Measurements from ENCODE around the gene KLF1. TPM values are rescaled to one million over a fixed set of nuclear protein-coding genes. Genes with fewer than 3 reads are reported as not detected.

The KLF1 gene
- total and polyA plus RNA-seq, 2 of the 8 experiments (the other 6 are each of a cell fraction or from before 2014, with no cell fraction given) = 0.84 to 0.91 TPM

DNA sequence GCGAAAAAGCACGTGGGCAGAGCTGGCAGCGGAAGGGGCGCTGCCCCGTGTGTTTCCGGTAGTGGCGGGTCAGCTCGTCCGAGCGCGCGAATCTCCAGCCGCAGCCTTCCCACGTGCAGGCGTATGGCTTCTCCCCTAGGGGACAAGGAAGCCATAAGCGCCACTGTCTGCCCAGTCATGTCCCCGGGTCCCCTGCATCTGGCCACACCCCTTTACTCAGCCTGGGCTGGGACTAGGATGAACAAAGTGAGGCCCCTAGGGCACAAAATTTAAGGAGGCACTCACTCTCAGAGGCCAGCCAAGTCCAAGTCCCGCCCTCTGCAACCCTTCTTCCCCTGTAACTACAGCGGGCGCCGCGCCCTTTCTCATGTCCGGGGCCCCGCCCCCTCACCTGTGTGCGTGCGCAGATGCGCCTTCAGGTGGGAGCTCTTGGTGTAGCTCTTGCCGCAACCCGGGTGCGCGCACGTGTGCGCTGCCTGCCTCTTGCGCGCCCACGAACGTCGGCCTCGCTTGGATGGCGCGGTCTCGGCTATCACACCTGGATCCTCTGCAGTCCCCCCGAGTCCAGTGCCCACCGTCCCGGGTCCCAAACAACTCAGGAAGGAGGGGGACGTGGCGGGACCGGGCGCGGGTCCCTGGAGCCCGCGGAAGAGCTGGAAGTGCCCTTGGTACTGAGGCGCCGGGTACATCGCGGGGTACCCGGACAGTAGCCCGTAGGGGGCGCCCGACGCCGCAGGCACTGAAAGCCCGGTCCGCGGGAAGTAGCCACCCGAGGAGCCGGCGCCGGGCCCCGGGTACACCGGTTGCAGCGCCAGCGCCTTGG, 1.9 kb downstream of the KLF1 start:
- peak overlapping the region; percentile 94 for H4K91ac ChIP-seq (replicated peaks; ENCODE audit: insufficient read length, low read length)
- H3K36me3 ChIP-seq (ENCODE audit: control insufficient read depth in 2 of 4, insufficient read depth in 4 of 4, low read length in 3 of 4) = no peaks in the 10 kb centered on the region
- H3K4me2 ChIP-seq (ENCODE audit: insufficient read depth in 1 of 2, low read depth in 2 of 2, low read length in 2 of 2) = peak overlapping the region; percentile 75 to 97
- H3K9ac ChIP-seq (replicated peaks in 1 of 4; ENCODE audit: extremely low read depth in 1 of 4, low read depth in 3 of 4, low read length in 3 of 4) = peak overlapping the region in 2 of 4 experiments; percentile 69 to 71; a peak in 4 of 7 replicates
- no peaks in the 10 kb centered on the region for H4K20me1 ChIP-seq (replicated peaks in 1 of 2; ENCODE audit: control insufficient read depth in 1 of 2, insufficient read depth in 2 of 2, low read length in 2 of 2)
- H3K27ac ChIP-seq (ENCODE audit: low read depth, low read length) = peak overlapping the region; percentile 68; the same call in 1 of the 2 replicates
- DNase-seq (ENCODE audit: low read depth in 1 of 2, low spot score in 2 of 2) (peak; percentile 94 to 99), FAIRE-seq (peak; percentile 52)
- H3K23me2 ChIP-seq (ENCODE audit: low read depth, low read length) = peaks cover 11% of the 10 kb centered on the region; the same call in 1 of the 2 replicates
- peak overlapping the region; percentile 60 for H3K18ac ChIP-seq (ENCODE audit: extremely low read depth, low read length)
- CTCF ChIA-PET (ENCODE audit: partially characterized antibody) = interaction anchor here (0.6 to 2.3 kb wide), 28 partner anchors 9 to 745 kb away, joined by 3 to 19 read pairs (median 4); partner anchors contain the start of genes RNASEH2A, THSD8 and ZNF20
- H2BK120ac ChIP-seq (replicated peaks; ENCODE audit: low read depth, low read length) = peak overlapping the region; percentile 81
- peak overlapping the region; percentile 60; the same call in 1 of the 2 replicates for H2AFZ ChIP-seq (ENCODE audit: low read length)
- peak overlapping the region; percentile 85 for H2BK5ac ChIP-seq (ENCODE audit: low read depth, low read length)
- peak overlapping the region; percentile 68 for H4K5ac ChIP-seq (ENCODE audit: insufficient read length, low read depth, low read length)
- peak overlapping the region; percentile 52 for H3K56ac ChIP-seq (replicated peaks; ENCODE audit: insufficient read length, low read depth, low read length)
- peaks cover 0 to 7% (median 6%) of the 10 kb centered on the region in 4 experiments; a peak in 5 of 7 replicates for H3K4me1 ChIP-seq (replicated peaks in 1 of 4; ENCODE audit: control insufficient read depth in 3 of 4, insufficient read depth in 4 of 4, low read length in 3 of 4)
- no peak overlapping the region for H3K14ac ChIP-seq (ENCODE audit: insufficient read length)
- peak overlapping the region; percentile 96; the same call in 1 of the 2 replicates for H2BK15ac ChIP-seq (ENCODE audit: low read length)
- peaks cover 0 to 9% (median 4%) of the 10 kb centered on the region in 4 experiments; a peak in 4 of 7 replicates for H3K27me3 ChIP-seq (replicated peaks in 1 of 4; ENCODE audit: control insufficient read depth in 3 of 4, extremely low read depth in 1 of 4, insufficient read depth in 3 of 4, low read length in 3 of 4)
- no peaks in the 10 kb centered on the region; a peak in 2 of 4 replicates for H3K9me3 ChIP-seq (ENCODE audit: insufficient read depth in 2 of 2, low read depth in 1 of 2, low read length in 1 of 2)
- H3K79me1 ChIP-seq (ENCODE audit: low read depth, low read length) = no peaks in the 10 kb centered on the region
- H3K4ac ChIP-seq (replicated peaks; ENCODE audit: insufficient read length, low read depth, low read length) = peak overlapping the region; percentile 99
- H2BK20ac ChIP-seq (ENCODE audit: low read length) = peak overlapping the region; percentile 66; the same call in 1 of the 2 replicates
- H2AK5ac ChIP-seq (ENCODE audit: low read depth, low read length) = 0 out of 2 replicates have a peak overlapping the region, but pooled peaks have one; percentile 6
- H4K8ac ChIP-seq (ENCODE audit: extremely low read depth, insufficient read depth, low read length) = peak overlapping the region; percentile 90
- POLR2A ChIA-PET (ENCODE audit: partially characterized antibody) = interaction anchor here (0.6 to 12.3 kb wide), 32 partner anchors 8 to 182 kb away, joined by 3 to 110 read pairs (median 5); partner anchors contain the start of genes CALR, FARSA, GADD45GIP1 and GCDH
- peak overlapping the region; percentile 99 for H2BK12ac ChIP-seq (ENCODE audit: low read depth, low read length)
- H3K4me3 ChIP-seq (ENCODE audit: extremely low read depth in 1 of 4, insufficient read depth in 2 of 4, low read depth in 3 of 4, low read length in 4 of 4) = peak overlapping the region; percentile 60 to 77 (median 76)
- H3K79me2 ChIP-seq (ENCODE audit: control insufficient read depth in 1 of 2, insufficient read depth in 2 of 2, low read length in 2 of 2) = no peaks in the 10 kb centered on the region
- WGBS, 2 experiments (ENCODE audit: extremely low coverage in 1 of 2, insufficient coverage in 1 of 2, insufficient read length in 1 of 2, insufficient replicate concordance in 2 of 2, low coverage in 1 of 2, low lambda C conversion rate in 2 of 2, missing lambda C conversion rate in 1 of 2) = 6% methylated on average over 62 of the region's 73 CpGs; no CpG with 5 or more reads in 1 of the 2 experiments
- H3K23ac ChIP-seq (ENCODE audit: insufficient read length) = no peak overlapping the region
- peak; percentile 82 for TF ChIP-seq TAF7 (optimal IDR thresholded peaks at IDR 0.05; ENCODE audit: borderline replicate concordance, low read depth, low read length)
- 0 out of 2 replicates have a peak, but pooled peaks have one; percentile 37 for TF ChIP-seq SP1 (IDR thresholded peaks at IDR 0.05; ENCODE audit: low read depth, low read length)
- TF ChIP-seq POLR2A (IDR thresholded peaks at IDR 0.05; ENCODE audit: control extremely low read depth in 1 of 2, low read depth in 2 of 2, low read length in 2 of 2) = peak in 1 of 2 experiments; percentile 81; a peak in 2 of 3 replicates
- TF ChIP-seq KDM5A (IDR thresholded peaks at IDR 0.05; ENCODE audit: low read length) = no peak
- no peak for TF ChIP-seq EGR1 (IDR thresholded peaks at IDR 0.05; ENCODE audit: borderline replicate concordance, low read depth, low read length)
- 0 out of 2 replicates have a peak, but pooled peaks have one; percentile 6 for TF ChIP-seq YY1 (IDR thresholded peaks at IDR 0.05; ENCODE audit: low read depth, low read length)
- no peak for TF ChIP-seq CTBP2 (IDR thresholded peaks at IDR 0.05; ENCODE audit: borderline replicate concordance, insufficient read depth, insufficient read length, low read length)
- TF ChIP-seq TAF1 (IDR thresholded peaks at IDR 0.05; ENCODE audit: low read depth, low read length) = peak; percentile 80
- TF ChIP-seq POU5F1 (IDR thresholded peaks at IDR 0.05; ENCODE audit: low read depth, low read length) = no peak
- TF ChIP-seq, protein P1, sequence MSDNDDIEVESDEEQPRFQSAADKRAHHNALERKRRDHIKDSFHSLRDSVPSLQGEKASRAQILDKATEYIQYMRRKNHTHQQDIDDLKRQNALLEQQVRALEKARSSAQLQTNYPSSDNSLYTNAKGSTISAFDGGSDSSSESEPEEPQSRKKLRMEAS (IDR thresholded peaks at IDR 0.05) = peak; percentile 97
- no peak for TF ChIP-seq CHD1 (IDR thresholded peaks at IDR 0.05; ENCODE audit: low read depth, low read length)

All from H1 (cell line).